SW480 (cell line): Measurements from ENCODE around the gene TTLL11.

Source experiments
- DNase-seq: peaks from one replicate; pipeline ENCODE4 v3.0.0-alpha.2; 2016; ENCODE audit warnings: low spot score

TTLL11 gene

DNA sequence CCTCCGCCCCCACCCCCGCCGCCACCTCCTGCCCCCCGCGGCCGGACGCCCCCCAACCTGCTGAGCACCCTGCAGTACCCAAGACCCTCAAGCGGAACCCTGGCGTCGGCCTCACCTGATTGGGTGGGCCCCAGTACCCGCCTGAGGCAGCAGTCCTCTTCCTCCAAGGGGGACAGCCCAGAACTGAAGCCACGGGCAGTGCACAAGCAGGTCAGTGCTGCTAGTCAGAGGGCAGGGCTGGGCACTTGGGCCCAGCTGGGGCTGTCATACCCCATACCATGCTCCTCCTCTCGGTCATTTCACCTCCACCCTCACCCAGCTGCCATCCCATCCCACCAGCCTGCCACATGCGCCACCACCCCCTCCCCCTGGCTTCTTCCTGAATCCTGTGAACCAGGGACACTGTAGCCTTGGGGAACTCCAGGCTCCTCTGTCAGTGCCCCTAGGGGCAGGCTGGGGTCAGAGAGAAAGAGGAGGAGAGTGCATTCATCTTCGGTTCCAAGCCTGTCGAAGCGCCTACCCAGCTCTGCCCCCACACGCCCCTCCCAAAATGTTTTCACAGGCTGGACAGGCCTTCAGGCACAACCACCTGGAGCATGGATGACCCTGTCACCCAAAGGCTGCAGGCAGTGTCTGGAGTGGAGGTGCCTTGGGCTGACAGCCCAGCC is 319.7 kb downstream of the TTLL11 start:
- no peak for DNase-seq

DNA sequence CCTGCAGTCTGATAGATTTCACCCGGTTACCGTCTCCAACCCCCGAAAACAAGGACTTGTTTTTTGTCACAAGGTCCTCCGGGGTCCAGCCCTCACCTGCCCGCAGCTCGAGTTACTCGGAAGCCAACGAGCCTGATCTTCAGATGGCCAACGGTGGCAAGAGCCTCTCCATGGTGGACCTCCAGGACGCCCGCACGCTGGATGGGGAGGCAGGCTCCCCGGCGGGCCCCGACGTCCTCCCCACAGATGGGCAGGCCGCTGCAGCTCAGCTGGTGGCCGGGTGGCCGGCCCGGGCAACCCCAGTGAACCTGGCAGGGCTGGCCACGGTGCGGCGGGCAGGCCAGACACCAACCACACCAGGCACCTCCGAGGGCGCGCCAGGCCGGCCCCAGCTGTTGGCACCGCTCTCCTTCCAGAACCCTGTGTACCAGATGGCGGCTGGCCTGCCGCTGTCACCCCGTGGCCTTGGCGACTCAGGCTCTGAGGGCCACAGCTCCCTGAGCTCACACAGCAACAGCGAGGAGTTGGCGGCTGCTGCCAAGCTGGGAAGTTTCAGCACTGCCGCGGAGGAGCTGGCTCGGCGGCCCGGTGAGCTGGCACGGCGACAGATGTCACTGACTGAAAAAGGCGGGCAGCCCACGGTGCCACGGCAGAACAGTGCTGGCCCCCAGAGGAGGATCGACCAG is 320.4 kb downstream of the TTLL11 start:
- no peak for DNase-seq
